ENCODE measurements around the gene PPM1H. TPM values are rescaled to one million over a fixed set of nuclear protein-coding genes. Genes with fewer than 3 reads are reported as not detected.

Gene PPM1H
- total and polyA plus RNA-seq, 4 donors = 2.3 to 7.2 (median 4.1) TPM

DNA sequence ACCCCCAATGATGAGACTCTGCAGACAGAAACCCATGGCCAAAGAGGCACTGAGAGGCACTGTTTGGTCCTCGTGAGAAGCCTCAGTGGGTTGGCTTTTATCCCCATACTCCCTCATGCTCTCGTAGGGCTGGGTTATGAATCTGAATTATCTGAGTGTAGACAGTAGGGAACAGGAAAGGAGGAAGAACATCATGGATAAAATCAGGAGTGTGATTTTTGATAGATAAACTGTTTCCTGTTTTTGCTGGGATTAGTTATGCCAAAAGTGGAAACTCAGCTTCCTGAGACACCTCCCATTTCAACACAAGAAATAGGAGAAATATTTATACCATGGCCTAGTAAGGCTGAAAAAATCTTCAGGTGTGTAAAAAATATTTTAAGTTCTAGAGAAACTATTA lies 177.9 kb downstream of the PPM1H start:
- no peaks in the 10 kb centered on the region for H3K9me3 ChIP-seq (ENCODE audit: control insufficient read depth in 4 of 4, low read length in 3 of 4)
- DNase-seq (ENCODE audit: low spot score) = no peak
- H3K4me3 ChIP-seq (ENCODE audit: low read depth in 1 of 3, low read length in 3 of 3) = no peak overlapping the region

GRCh38 chr12:62754706-62755105 lies 180.2 kb downstream of the PPM1H start:
- H3K27ac ChIP-seq (ENCODE audit: low read depth in 1 of 2, low read length in 2 of 2) = no peak overlapping the region
- H3K27me3 ChIP-seq (ENCODE audit: control insufficient read depth in 4 of 4, insufficient read depth in 4 of 4, low read length in 3 of 4) = no peaks in the 10 kb centered on the region
- H3K9me3 ChIP-seq (ENCODE audit: control insufficient read depth in 4 of 4, low read length in 3 of 4) = no peaks in the 10 kb centered on the region
- no peak for DNase-seq (ENCODE audit: low spot score)
- no peaks in the 10 kb centered on the region for H3K36me3 ChIP-seq (ENCODE audit: control insufficient read depth in 4 of 4, insufficient read depth in 3 of 4, low read depth in 1 of 4, low read length in 3 of 4)
- TF ChIP-seq, protein P1, sequence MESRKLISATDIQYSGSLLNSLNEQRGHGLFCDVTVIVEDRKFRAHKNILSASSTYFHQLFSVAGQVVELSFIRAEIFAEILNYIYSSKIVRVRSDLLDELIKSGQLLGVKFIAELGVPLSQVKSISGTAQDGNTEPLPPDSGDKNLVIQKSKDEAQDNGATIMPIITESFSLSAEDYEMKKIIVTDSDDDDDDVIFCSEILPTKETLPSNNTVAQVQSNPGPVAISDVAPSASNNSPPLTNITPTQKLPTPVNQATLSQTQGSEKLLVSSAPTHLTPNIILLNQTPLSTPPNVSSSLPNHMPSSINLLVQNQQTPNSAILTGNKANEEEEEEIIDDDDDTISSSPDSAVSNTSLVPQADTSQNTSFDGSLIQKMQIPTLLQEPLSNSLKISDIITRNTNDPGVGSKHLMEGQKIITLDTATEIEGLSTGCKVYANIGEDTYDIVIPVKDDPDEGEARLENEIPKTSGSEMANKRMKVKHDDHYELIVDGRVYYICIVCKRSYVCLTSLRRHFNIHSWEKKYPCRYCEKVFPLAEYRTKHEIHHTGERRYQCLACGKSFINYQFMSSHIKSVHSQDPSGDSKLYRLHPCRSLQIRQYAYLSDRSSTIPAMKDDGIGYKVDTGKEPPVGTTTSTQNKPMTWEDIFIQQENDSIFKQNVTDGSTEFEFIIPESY (IDR thresholded peaks at IDR 0.05) = no peak
- TF ChIP-seq CTCF (IDR thresholded peaks at IDR 0.05; ENCODE audit: low read depth, low read length, missing input control) = no peak
- TF ChIP-seq EGR1 (IDR thresholded peaks at IDR 0.05; ENCODE audit: low read depth in 2 of 2) = no peak
- TF ChIP-seq FOXA1 (IDR thresholded peaks at IDR 0.05) = no peak
- TF ChIP-seq, protein P2, sequence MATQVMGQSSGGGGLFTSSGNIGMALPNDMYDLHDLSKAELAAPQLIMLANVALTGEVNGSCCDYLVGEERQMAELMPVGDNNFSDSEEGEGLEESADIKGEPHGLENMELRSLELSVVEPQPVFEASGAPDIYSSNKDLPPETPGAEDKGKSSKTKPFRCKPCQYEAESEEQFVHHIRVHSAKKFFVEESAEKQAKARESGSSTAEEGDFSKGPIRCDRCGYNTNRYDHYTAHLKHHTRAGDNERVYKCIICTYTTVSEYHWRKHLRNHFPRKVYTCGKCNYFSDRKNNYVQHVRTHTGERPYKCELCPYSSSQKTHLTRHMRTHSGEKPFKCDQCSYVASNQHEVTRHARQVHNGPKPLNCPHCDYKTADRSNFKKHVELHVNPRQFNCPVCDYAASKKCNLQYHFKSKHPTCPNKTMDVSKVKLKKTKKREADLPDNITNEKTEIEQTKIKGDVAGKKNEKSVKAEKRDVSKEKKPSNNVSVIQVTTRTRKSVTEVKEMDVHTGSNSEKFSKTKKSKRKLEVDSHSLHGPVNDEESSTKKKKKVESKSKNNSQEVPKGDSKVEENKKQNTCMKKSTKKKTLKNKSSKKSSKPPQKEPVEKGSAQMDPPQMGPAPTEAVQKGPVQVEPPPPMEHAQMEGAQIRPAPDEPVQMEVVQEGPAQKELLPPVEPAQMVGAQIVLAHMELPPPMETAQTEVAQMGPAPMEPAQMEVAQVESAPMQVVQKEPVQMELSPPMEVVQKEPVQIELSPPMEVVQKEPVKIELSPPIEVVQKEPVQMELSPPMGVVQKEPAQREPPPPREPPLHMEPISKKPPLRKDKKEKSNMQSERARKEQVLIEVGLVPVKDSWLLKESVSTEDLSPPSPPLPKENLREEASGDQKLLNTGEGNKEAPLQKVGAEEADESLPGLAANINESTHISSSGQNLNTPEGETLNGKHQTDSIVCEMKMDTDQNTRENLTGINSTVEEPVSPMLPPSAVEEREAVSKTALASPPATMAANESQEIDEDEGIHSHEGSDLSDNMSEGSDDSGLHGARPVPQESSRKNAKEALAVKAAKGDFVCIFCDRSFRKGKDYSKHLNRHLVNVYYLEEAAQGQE (IDR thresholded peaks at IDR 0.05) = no peak
- TF ChIP-seq FOXA2 (IDR thresholded peaks at IDR 0.05) = no peak
- TF ChIP-seq HNF4G (IDR thresholded peaks at IDR 0.05) = no peak
- TF ChIP-seq ATF3 (IDR thresholded peaks at IDR 0.05) = no peak
- no peak for TF ChIP-seq RXRA (IDR thresholded peaks at IDR 0.05)
- TF ChIP-seq HNF4A (conservative IDR thresholded peaks at IDR 0.05) = no peak
- no peak for TF ChIP-seq GABPA (IDR thresholded peaks at IDR 0.05 in 1 of 2, conservative IDR thresholded peaks at IDR 0.05 in 1 of 2)
- no peak for TF ChIP-seq TAF1 (conservative IDR thresholded peaks at IDR 0.05)
- no peak for TF ChIP-seq MAX (IDR thresholded peaks at IDR 0.05)
- no peak for TF ChIP-seq YY1 (IDR thresholded peaks at IDR 0.05)
- TF ChIP-seq RAD21 (IDR thresholded peaks at IDR 0.05) = no peak
- TF ChIP-seq NR2F2 (IDR thresholded peaks at IDR 0.05) = no peak
- no peak for TF ChIP-seq SP1 (IDR thresholded peaks at IDR 0.05)
- TF ChIP-seq JUND (IDR thresholded peaks at IDR 0.05) = no peak
- no peak overlapping the region for H3K9ac ChIP-seq (ENCODE audit: low read depth in 1 of 2, low read length in 2 of 2)
- WGBS = 98% methylated on average over 5 of the region's 5 CpGs
- no peak overlapping the region for H3K4me3 ChIP-seq (ENCODE audit: low read depth in 1 of 3, low read length in 3 of 3)
- H3K4me1 ChIP-seq (ENCODE audit: control insufficient read depth in 4 of 4, insufficient read depth in 4 of 4, low read length in 3 of 4) = no peaks in the 10 kb centered on the region

More for the DNA sequence above, 177.9 kb downstream of the PPM1H start:
- Histone ChIP-seq H3K36me3 (ENCODE audit: control insufficient read depth in 4 of 4, insufficient read depth in 3 of 4, low read depth in 1 of 4, low read length in 3 of 4) (no peaks in the 10 kb centered on the region), H3K4me1 (ENCODE audit: control insufficient read depth in 4 of 4, insufficient read depth in 4 of 4, low read length in 3 of 4) (peaks cover under 1 to 13% (median 4%) of the 10 kb centered on the region in 4 donors), H3K27ac (ENCODE audit: low read depth in 1 of 2, low read length in 2 of 2) (no peak overlapping the region), H3K9ac (ENCODE audit: low read depth in 1 of 2, low read length in 2 of 2) (no peak overlapping the region), H3K27me3 (ENCODE audit: control insufficient read depth in 4 of 4, insufficient read depth in 4 of 4, low read length in 3 of 4) (no peaks in the 10 kb centered on the region)
- 91% methylated on average over 2 of the region's 2 CpGs for WGBS
- TF ChIP-seq HNF4A (conservative IDR thresholded peaks at IDR 0.05) (no peak), RAD21 (IDR thresholded peaks at IDR 0.05) (no peak)
- TF ChIP-seq, protein P1 (IDR thresholded peaks at IDR 0.05) = no peak

All from liver (tissue), 9 donors.